ENCODE data around the gene SLC6A19.

DNA sequence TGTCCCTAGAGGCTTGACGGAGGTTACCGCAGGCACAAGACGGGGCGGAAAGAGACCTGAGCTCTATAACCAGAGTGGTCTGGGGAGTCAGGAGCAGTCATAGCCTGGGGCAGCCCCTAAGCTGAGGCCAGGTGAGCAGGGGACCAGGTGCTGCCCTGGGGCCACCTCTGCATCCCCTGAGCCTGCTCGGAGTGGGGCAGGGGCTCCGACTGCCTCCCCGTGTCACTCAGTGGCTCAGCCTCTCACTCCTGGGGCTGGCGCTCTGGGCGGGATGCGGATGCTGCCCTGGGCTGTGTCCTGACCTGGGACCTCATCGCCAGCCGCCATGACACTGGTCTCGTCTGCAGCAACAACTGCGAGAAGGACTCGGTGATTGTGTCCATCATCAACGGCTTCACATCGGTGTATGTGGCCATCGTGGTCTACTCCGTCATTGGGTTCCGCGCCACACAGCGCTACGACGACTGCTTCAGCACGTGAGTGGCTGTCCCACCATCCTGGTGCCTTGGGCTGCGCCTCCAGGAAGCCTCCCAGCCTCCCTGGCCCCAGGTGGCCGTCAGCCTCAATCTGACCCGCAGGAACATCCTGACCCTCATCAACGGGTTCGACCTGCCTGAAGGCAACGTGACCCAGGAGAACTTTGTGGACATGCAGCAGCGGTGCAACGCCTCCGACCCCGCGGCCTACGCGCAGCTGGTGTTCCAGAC is 15.0 kb downstream of the SLC6A19 start:
- no peak for TF ChIP-seq ZBTB21 (CRISPR knock-in tag; IDR thresholded peaks at IDR 0.05; ENCODE audit: borderline replicate concordance)
- no peak for TF ChIP-seq TP53 (CRISPR knock-in tag; IDR thresholded peaks at IDR 0.05)
- TF ChIP-seq, protein P1, sequence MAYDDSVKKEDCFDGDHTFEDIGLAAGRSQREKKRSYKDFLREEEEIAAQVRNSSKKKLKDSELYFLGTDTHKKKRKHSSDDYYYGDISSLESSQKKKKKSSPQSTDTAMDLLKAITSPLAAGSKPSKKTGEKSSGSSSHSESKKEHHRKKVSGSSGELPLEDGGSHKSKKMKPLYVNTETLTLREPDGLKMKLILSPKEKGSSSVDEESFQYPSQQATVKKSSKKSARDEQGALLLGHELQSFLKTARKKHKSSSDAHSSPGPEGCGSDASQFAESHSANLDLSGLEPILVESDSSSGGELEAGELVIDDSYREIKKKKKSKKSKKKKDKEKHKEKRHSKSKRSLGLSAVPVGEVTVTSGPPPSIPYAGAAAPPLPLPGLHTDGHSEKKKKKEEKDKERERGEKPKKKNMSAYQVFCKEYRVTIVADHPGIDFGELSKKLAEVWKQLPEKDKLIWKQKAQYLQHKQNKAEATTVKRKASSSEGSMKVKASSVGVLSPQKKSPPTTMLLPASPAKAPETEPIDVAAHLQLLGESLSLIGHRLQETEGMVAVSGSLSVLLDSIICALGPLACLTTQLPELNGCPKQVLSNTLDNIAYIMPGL (CRISPR knock-in tag; IDR thresholded peaks at IDR 0.05), result no peak
- TF ChIP-seq, protein P2, sequence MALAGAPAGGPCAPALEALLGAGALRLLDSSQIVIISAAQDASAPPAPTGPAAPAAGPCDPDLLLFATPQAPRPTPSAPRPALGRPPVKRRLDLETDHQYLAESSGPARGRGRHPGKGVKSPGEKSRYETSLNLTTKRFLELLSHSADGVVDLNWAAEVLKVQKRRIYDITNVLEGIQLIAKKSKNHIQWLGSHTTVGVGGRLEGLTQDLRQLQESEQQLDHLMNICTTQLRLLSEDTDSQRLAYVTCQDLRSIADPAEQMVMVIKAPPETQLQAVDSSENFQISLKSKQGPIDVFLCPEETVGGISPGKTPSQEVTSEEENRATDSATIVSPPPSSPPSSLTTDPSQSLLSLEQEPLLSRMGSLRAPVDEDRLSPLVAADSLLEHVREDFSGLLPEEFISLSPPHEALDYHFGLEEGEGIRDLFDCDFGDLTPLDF (CRISPR knock-in tag; IDR thresholded peaks at IDR 0.05), result no peak
- no peak for TF ChIP-seq EMX1 (CRISPR knock-in tag; IDR thresholded peaks at IDR 0.05)
- no peak for TF ChIP-seq GABPB1 (CRISPR knock-in tag; IDR thresholded peaks at IDR 0.05)
